Measurements from ENCODE around the gene TSPAN5.

The TSPAN5 gene

DNA sequence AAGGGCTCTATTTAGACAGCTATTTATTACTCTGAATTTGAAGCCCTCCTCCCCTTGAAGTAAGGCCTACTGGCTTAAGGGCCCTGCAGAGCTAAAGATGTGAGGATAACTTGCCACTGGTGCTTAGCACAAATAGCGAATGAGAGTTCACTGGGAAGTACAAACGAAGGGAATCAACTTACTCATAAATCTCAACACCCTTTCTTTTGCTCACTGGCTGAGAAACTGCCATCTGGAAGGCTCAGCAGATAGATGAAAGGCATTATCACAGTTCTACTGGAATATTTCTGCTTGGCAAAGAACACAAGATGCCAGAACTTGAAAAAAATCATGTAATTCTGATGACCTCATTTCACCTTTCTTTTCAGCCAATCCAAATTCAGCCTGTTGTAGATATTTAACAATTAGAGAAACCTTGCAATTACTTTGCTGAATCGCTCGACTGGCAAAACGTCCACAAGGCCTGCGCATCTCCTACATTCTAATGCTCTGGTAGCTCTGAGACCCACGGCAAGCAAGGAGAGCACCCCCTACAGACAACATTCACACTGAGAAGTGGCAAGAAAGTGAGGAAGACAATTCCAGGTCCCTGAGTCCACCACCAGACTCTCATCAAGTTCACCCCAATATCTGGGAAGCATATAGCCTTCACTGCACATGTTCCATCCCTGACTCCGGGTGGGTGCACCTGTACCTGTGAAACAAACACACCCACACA is 27.5 kb downstream of the TSPAN5 start:
- Histone ChIP-seq H3K27ac (ENCODE audit: low read length) (no peak overlapping the region), H3K4me1 (ENCODE audit: control insufficient read depth, insufficient read depth, low read length) (peaks cover 3% of the 10 kb centered on the region), H3K36me3 (ENCODE audit: control insufficient read depth in 2 of 2, insufficient read depth in 2 of 2, low read length in 2 of 2) (no peaks in the 10 kb centered on the region), H3K9ac (ENCODE audit: low read length in 2 of 2) (no peak overlapping the region), H3K27me3 (ENCODE audit: control insufficient read depth in 1 of 2, insufficient read depth in 2 of 2, low read length in 2 of 2) (no peaks in the 10 kb centered on the region), H3K9me3 (ENCODE audit: control insufficient read depth in 2 of 2, low read length in 2 of 2) (no peaks in the 10 kb centered on the region), H3K4me3 (ENCODE audit: low read length in 2 of 2) (no peak overlapping the region)

DNA sequence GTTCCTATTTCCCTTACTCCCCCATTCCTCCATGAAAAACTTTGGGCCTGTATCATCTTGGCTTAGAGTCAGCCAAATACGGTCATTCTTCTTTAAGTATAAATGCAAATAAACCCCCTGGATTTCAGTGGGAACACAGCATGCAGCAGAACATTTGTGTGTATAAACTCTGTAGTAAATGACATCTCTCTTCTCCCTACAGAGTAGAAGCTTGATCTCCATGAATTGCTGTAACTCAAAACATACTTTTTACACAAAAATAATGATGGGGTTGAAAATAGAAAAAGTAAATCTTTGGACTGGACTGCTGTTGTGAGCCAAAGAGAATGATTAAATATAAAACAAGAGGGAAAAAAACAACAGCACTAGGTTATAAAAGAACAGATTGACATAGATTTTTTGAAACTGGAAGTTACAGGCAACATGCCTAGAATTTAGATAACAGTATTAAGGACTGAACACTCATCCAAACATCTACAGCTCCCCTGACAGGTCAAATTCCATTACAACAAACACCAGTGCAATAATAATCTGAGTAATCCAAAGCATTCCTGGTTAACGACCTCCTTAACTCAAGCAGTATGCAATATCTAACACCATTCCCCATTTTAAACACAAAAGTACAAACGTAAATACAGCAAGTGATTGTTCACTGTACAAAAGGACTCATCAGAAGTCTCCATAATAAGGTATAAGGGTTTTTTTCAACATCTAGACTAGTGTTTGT is 30.7 kb downstream of the TSPAN5 start:
- H3K9ac ChIP-seq (ENCODE audit: low read length in 2 of 2) = no peak overlapping the region
- no peaks in the 10 kb centered on the region for H3K9me3 ChIP-seq (ENCODE audit: control insufficient read depth in 2 of 2, low read length in 2 of 2)
- no peak overlapping the region for H3K4me3 ChIP-seq (ENCODE audit: low read length in 2 of 2)
- H3K36me3 ChIP-seq (ENCODE audit: control insufficient read depth in 2 of 2, insufficient read depth in 2 of 2, low read length in 2 of 2) = no peaks in the 10 kb centered on the region
- H3K27ac ChIP-seq (ENCODE audit: low read length) = no peak overlapping the region
- H3K4me1 ChIP-seq (ENCODE audit: control insufficient read depth, insufficient read depth, low read length) = peaks cover 3% of the 10 kb centered on the region
- H3K27me3 ChIP-seq (ENCODE audit: control insufficient read depth in 1 of 2, insufficient read depth in 2 of 2, low read length in 2 of 2) = no peaks in the 10 kb centered on the region

DNA sequence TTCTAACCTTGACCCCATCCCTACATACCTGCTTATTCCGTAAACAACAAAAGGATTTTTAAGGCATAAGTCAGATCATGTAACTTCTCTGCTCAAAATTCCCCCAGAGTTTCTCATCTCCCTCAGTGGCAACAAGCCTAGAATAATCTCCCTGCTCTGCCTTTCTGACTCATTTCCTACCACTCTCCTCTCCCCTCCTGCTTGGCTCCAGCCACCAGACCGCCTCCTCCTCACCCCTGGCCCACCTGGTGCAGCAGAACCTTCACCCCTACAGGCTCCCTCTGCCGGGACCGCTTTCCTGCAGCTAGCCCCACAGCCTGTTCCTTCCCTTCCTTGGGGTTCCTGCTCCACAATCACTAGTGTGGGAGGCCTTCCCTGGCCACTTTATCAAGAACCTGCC is 32.1 kb downstream of the TSPAN5 start:
- no peak overlapping the region for H3K9ac ChIP-seq (ENCODE audit: low read length in 2 of 2)
- no peak overlapping the region for H3K27ac ChIP-seq (ENCODE audit: low read length)

DNA sequence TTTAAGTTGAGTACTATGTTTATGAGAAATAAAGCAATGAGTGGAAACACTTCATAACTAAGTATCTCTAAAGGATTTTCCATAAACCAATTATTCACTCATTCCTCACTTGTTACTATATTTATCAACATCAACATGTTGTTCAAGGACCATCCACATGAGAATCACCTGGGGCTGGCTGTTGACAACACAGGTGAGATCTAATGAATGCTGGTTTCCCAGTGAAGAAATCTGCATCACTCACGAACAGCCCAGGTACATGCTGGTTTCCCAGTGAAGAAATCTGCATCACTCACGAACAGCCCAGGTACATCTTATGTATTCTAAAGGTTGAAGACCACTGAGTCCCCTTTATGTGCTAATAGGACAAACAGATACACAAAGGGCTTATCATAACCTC is 32.5 kb downstream of the TSPAN5 start:
- no peaks in the 10 kb centered on the region for H3K9me3 ChIP-seq (ENCODE audit: control insufficient read depth in 2 of 2, low read length in 2 of 2)
- no peaks in the 10 kb centered on the region for H3K36me3 ChIP-seq (ENCODE audit: control insufficient read depth in 2 of 2, insufficient read depth in 2 of 2, low read length in 2 of 2)
- no peaks in the 10 kb centered on the region for H3K27me3 ChIP-seq (ENCODE audit: control insufficient read depth in 1 of 2, insufficient read depth in 2 of 2, low read length in 2 of 2)
- H3K9ac ChIP-seq (ENCODE audit: low read length in 2 of 2) = no peak overlapping the region
- peaks cover 3% of the 10 kb centered on the region for H3K4me1 ChIP-seq (ENCODE audit: control insufficient read depth, insufficient read depth, low read length)
- no peak overlapping the region for H3K27ac ChIP-seq (ENCODE audit: low read length)
- no peak overlapping the region for H3K4me3 ChIP-seq (ENCODE audit: low read length in 2 of 2)

More for the DNA sequence above, 32.1 kb downstream of the TSPAN5 start:
- no peaks in the 10 kb centered on the region for H3K27me3 ChIP-seq (ENCODE audit: control insufficient read depth in 1 of 2, insufficient read depth in 2 of 2, low read length in 2 of 2)
- no peaks in the 10 kb centered on the region for H3K9me3 ChIP-seq (ENCODE audit: control insufficient read depth in 2 of 2, low read length in 2 of 2)
- H3K4me1 ChIP-seq (ENCODE audit: control insufficient read depth, insufficient read depth, low read length) = peaks cover 3% of the 10 kb centered on the region
- H3K4me3 ChIP-seq (ENCODE audit: low read length in 2 of 2) = no peak overlapping the region
- no peaks in the 10 kb centered on the region for H3K36me3 ChIP-seq (ENCODE audit: control insufficient read depth in 2 of 2, insufficient read depth in 2 of 2, low read length in 2 of 2)

DNA sequence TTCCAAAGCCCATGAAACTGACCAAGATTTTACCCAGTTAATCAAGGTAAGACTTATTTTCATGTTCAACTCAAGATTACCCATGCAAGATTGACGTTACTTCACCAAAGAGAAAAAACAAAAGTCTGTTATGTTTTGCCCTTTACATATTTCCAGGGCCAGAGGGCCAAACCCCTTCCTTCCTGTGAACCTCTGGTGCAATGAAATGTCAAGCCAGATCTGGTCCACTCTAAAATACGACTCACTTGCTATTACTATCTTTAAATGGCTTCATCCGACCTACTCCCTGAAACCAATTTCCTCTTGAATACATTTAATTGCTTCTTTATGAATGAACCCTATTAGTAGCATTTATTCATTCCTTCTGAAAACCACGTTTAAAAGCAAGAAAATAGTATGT is 33.0 kb downstream of the TSPAN5 start:
- peaks cover 3% of the 10 kb centered on the region for H3K4me1 ChIP-seq (ENCODE audit: control insufficient read depth, insufficient read depth, low read length)
- H3K27ac ChIP-seq (ENCODE audit: low read length) = no peak overlapping the region
- H3K27me3 ChIP-seq (ENCODE audit: control insufficient read depth in 1 of 2, insufficient read depth in 2 of 2, low read length in 2 of 2) = no peaks in the 10 kb centered on the region
- no peak overlapping the region for H3K4me3 ChIP-seq (ENCODE audit: low read length in 2 of 2)
- no peaks in the 10 kb centered on the region for H3K36me3 ChIP-seq (ENCODE audit: control insufficient read depth in 2 of 2, insufficient read depth in 2 of 2, low read length in 2 of 2)
- no peak overlapping the region for H3K9ac ChIP-seq (ENCODE audit: low read length in 2 of 2)
- no peaks in the 10 kb centered on the region for H3K9me3 ChIP-seq (ENCODE audit: control insufficient read depth in 2 of 2, low read length in 2 of 2)

DNA sequence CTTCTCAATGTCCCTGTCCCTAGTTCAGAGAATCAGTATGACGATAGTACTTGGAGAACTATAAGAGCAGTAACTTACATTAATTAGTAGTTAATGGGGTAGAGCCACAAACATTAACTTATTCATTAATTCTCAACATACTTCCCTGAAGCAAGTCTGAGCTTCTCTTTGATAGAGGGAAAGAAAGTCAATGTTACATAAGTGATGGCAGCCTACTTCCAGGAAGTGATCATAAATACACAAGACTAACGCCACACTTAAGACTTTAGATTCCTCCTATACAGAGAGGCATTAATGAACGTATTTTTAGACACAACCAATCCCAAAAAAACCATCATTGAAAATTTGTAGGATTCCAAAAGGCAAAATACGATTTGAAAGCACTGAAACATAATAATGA is 33.8 kb downstream of the TSPAN5 start:
- Histone ChIP-seq H3K9me3 (ENCODE audit: control insufficient read depth in 2 of 2, low read length in 2 of 2) (no peaks in the 10 kb centered on the region), H3K4me1 (ENCODE audit: control insufficient read depth, insufficient read depth, low read length) (peaks cover 3% of the 10 kb centered on the region)

DNA sequence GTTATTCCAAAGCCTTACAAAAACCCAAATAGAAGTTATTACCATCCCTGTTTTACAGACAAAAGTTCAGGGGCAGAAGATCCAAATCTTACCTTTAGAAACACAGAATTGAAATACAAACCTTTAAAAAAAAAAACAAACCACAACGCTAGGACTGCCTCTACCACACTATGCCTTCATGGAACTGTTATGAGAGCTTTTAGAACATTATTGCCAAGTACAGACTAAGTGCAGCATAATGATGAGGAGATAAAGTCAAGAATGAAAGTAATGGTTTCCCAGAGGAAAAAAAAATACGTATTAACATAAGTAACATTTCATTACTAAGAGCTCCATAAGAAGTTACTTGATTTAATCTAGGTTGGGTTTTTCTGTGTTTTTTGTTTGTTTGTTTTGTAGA is 34.3 kb downstream of the TSPAN5 start:
- Histone ChIP-seq H3K4me1 (ENCODE audit: control insufficient read depth, insufficient read depth, low read length) (peaks cover 3% of the 10 kb centered on the region), H3K27ac (ENCODE audit: low read length) (no peak overlapping the region)

More for the DNA sequence above, 33.8 kb downstream of the TSPAN5 start:
- no peak overlapping the region for H3K4me3 ChIP-seq (ENCODE audit: low read length in 2 of 2)
- no peak overlapping the region for H3K9ac ChIP-seq (ENCODE audit: low read length in 2 of 2)
- H3K27ac ChIP-seq (ENCODE audit: low read length) = no peak overlapping the region
- no peaks in the 10 kb centered on the region for H3K27me3 ChIP-seq (ENCODE audit: control insufficient read depth in 1 of 2, insufficient read depth in 2 of 2, low read length in 2 of 2)
- H3K36me3 ChIP-seq (ENCODE audit: control insufficient read depth in 2 of 2, insufficient read depth in 2 of 2, low read length in 2 of 2) = no peaks in the 10 kb centered on the region

DNA sequence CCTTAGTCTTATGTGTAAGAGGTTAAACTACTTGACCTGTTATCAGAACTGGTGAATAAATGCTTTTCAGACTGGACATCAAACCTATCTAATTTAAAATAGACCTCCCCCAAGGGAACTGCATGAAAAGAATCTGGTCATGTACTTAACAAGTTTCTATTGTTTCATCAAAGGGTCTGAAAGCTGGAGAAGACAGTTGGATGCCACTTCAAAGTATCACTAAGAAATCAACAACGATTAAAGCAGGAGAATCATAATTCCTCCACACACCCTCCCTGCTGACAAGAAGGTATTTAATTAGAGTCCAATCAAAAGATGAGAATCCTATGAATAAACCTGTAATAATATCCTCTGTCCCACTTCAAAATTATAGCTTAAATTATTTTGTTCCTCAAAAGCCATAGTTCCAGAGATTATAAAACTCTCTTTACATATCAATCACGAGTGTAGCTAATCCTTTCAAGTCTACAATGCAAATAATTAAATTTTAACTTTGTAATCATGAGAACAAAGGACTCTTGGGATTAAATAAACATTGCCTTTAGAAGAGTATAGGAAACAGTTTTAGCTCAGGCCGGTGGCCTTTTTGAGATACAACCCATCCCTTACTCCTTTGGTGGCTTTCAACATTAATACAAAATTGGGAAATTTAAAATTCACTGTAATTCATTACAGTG is 35.1 kb downstream of the TSPAN5 start:
- Histone ChIP-seq H3K27me3 (ENCODE audit: control insufficient read depth in 1 of 2, insufficient read depth in 2 of 2, low read length in 2 of 2) (no peaks in the 10 kb centered on the region), H3K9me3 (ENCODE audit: control insufficient read depth in 2 of 2, low read length in 2 of 2) (no peaks in the 10 kb centered on the region), H3K4me3 (ENCODE audit: low read length in 2 of 2) (no peak overlapping the region), H3K9ac (ENCODE audit: low read length in 2 of 2) (no peak overlapping the region), H3K4me1 (ENCODE audit: control insufficient read depth, insufficient read depth, low read length) (peaks cover 3% of the 10 kb centered on the region), H3K27ac (ENCODE audit: low read length) (no peak overlapping the region), H3K36me3 (ENCODE audit: control insufficient read depth in 2 of 2, insufficient read depth in 2 of 2, low read length in 2 of 2) (no peaks in the 10 kb centered on the region)

More for the DNA sequence above, 34.3 kb downstream of the TSPAN5 start:
- no peak overlapping the region for H3K9ac ChIP-seq (ENCODE audit: low read length in 2 of 2)
- H3K4me3 ChIP-seq (ENCODE audit: low read length in 2 of 2) = no peak overlapping the region
- no peaks in the 10 kb centered on the region for H3K9me3 ChIP-seq (ENCODE audit: control insufficient read depth in 2 of 2, low read length in 2 of 2)
- H3K36me3 ChIP-seq (ENCODE audit: control insufficient read depth in 2 of 2, insufficient read depth in 2 of 2, low read length in 2 of 2) = no peaks in the 10 kb centered on the region
- no peaks in the 10 kb centered on the region for H3K27me3 ChIP-seq (ENCODE audit: control insufficient read depth in 1 of 2, insufficient read depth in 2 of 2, low read length in 2 of 2)

DNA sequence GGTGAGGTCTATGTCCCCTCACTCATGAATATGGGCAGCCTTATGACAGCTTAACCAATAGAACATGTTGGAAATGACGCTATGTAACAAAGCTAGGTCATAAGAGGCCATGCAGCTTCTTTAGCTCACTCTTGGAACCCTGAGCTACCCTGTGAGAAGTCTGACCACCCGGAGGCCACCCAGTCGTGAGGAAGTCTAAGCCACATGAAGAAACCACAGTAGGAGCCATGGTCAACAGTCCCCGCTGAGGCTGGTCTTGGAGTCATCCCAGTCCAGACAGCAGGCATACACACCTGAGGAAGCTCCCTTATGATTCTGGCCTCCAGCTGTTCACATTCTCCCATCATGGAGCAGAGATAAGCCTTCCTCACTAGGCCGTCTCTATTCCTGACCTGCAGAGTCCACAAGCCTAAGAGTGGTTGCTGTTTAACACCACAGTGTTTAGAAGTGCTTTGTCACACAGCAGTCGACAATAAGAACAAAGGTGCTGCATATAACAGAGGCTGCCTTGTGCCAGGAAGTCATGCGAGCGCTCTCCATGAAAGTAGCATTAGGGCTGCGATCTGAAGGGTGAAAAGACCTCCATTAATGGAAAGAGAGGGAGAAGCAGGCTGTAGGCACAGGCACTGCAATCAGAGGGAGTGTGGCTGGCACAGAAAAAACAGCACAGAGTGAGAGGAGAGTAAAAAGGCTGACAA is 38.2 kb downstream of the TSPAN5 start:
- Histone ChIP-seq H3K27ac (ENCODE audit: low read length) (no peak overlapping the region), H3K4me1 (ENCODE audit: control insufficient read depth, insufficient read depth, low read length) (peaks cover 4% of the 10 kb centered on the region), H3K9me3 (ENCODE audit: control insufficient read depth in 2 of 2, low read length in 2 of 2) (no peaks in the 10 kb centered on the region), H3K9ac (ENCODE audit: low read length in 2 of 2) (no peak overlapping the region), H3K4me3 (ENCODE audit: low read length in 2 of 2) (no peak overlapping the region), H3K27me3 (ENCODE audit: control insufficient read depth in 1 of 2, insufficient read depth in 2 of 2, low read length in 2 of 2) (no peaks in the 10 kb centered on the region), H3K36me3 (ENCODE audit: control insufficient read depth in 2 of 2, insufficient read depth in 2 of 2, low read length in 2 of 2) (no peaks in the 10 kb centered on the region)

DNA sequence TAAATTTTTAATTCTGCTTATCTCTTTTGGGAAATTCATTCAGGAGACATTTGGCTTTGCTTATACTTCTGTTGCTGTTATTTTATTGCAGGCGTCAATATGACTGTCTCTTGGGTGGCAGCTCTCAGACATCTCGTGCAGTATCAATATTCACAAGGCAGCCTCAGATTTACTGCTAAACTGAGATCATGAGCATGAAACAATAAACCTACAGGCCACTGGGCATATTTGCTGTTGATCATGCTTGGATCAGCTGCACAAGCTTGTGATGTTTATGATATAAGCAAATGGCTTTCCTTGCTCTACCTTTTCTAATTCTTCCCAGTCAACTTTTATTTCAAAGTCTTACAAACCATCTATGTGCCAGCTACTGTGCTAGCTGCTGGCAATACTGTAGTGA is 39.2 kb downstream of the TSPAN5 start:
- H3K27ac ChIP-seq (ENCODE audit: low read length) = no peak overlapping the region
- no peaks in the 10 kb centered on the region for H3K9me3 ChIP-seq (ENCODE audit: control insufficient read depth in 2 of 2, low read length in 2 of 2)
- H3K36me3 ChIP-seq (ENCODE audit: control insufficient read depth in 2 of 2, insufficient read depth in 2 of 2, low read length in 2 of 2) = no peaks in the 10 kb centered on the region
- no peak overlapping the region for H3K9ac ChIP-seq (ENCODE audit: low read length in 2 of 2)
- peaks cover 4% of the 10 kb centered on the region for H3K4me1 ChIP-seq (ENCODE audit: control insufficient read depth, insufficient read depth, low read length)
- no peak overlapping the region for H3K4me3 ChIP-seq (ENCODE audit: low read length in 2 of 2)
- no peaks in the 10 kb centered on the region for H3K27me3 ChIP-seq (ENCODE audit: control insufficient read depth in 1 of 2, insufficient read depth in 2 of 2, low read length in 2 of 2)

Measured in stomach smooth muscle (tissue), 2 donors.